Measurements from ENCODE around the gene MACROD2.
"Not testable (repeated sequence)": the region's sequence is repeated elsewhere in the genome, so short reads cannot be mapped to it uniquely, and the experiment has no call there.

DNA sequence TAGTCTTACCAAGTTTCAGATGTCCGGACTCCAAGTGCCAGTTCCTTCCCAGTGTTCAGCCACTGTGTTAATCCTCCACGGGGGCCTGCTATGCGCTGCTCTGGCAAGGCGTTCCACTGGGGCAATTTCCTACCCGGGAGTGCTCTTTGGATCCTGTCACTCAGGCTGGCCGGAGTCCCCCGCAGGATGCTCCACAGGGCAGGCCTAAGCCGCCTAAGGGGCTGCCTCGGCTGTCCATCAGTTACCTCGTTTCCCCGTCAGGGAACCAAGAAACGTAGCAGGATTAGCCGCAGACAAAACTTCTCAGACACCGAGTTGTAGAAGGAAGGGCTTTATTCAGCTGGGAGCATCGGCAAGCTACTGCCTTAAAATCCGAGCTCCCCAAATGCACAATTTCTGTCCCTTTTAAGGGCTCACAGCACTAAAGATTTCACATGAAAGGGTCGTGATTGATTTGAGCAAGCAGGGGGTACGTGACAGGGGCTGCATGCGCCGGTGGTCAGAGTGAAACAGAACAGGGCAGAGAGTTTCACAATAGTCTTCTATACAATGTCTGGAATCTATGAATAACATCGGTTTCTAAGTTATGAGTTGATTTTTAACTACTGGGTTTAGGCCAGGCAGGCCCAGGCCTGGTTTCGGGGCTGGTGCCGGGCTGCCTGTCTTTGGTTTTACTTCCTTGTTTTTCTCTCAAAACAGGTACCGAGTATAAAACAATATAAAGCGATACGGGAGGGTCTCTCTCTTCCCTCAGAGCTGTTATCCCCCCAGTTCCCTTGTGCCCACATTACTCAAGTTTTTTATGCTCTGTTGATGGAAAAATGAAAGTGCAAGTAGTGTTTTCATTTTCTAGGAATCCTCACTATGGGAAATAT lies 1990.4 kb downstream of the MACROD2 start:
- TF ChIP-seq, protein P1, sequence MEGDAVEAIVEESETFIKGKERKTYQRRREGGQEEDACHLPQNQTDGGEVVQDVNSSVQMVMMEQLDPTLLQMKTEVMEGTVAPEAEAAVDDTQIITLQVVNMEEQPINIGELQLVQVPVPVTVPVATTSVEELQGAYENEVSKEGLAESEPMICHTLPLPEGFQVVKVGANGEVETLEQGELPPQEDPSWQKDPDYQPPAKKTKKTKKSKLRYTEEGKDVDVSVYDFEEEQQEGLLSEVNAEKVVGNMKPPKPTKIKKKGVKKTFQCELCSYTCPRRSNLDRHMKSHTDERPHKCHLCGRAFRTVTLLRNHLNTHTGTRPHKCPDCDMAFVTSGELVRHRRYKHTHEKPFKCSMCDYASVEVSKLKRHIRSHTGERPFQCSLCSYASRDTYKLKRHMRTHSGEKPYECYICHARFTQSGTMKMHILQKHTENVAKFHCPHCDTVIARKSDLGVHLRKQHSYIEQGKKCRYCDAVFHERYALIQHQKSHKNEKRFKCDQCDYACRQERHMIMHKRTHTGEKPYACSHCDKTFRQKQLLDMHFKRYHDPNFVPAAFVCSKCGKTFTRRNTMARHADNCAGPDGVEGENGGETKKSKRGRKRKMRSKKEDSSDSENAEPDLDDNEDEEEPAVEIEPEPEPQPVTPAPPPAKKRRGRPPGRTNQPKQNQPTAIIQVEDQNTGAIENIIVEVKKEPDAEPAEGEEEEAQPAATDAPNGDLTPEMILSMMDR (IDR thresholded peaks at IDR 0.05): not testable (repeated sequence)
- TF ChIP-seq EZH2 (IDR thresholded peaks at IDR 0.05; ENCODE audit: borderline replicate concordance, insufficient read depth, low read depth, low read length, poor library complexity, severe bottlenecking): not testable (repeated sequence)
